NCI-H146 (cell line): ENCODE data around the gene PFDN1.

ENCODE experiments used
- DNase-seq: peaks from one replicate; lab custom pipeline; 2025; lab: John Stamatoyannopoulos, UW

The PFDN1 gene

GRCh38 chr5:140328036-140328764, 25.3 kb upstream of the PFDN1 start:
- DNase-seq = no peak

GRCh38 chr5:140327589-140327988, 24.7 kb upstream of the PFDN1 start:
- no peak for DNase-seq

GRCh38 chr5:140325486-140325885, 22.6 kb upstream of the PFDN1 start:
- DNase-seq = no peak

GRCh38 chr5:140324617-140325241, 21.8 kb upstream of the PFDN1 start:
- no peak for DNase-seq

GRCh38 chr5:140324041-140324600, 21.2 kb upstream of the PFDN1 start:
- no peak for DNase-seq

GRCh38 chr5:140322751-140323731, 20.1 kb upstream of the PFDN1 start:
- no peak for DNase-seq

- no peak for DNase-seq
Observed at GRCh38 chr5:140321796-140322195, 18.9 kb upstream of the PFDN1 start.

- DNase-seq = no peak
Observed at GRCh38 chr5:140319833-140320232, 16.9 kb upstream of the PFDN1 start.

- peak; percentile 61 for DNase-seq
Observed at GRCh38 chr5:140318792-140319191, 15.9 kb upstream of the PFDN1 start.

- no peak for DNase-seq
Observed at GRCh38 chr5:140317859-140318258, 15.0 kb upstream of the PFDN1 start.

- DNase-seq = no peak
Observed at GRCh38 chr5:140312791-140313189, 9.9 kb upstream of the PFDN1 start.

GRCh38 chr5:140312067-140312790, 9.3 kb upstream of the PFDN1 start:
- no peak for DNase-seq

GRCh38 chr5:140311011-140311467, 8.1 kb upstream of the PFDN1 start:
- no peak for DNase-seq

- no peak for DNase-seq
Observed at GRCh38 chr5:140310434-140310833, 7.5 kb upstream of the PFDN1 start.

- no peak for DNase-seq
Observed at GRCh38 chr5:140309706-140310249, 6.9 kb upstream of the PFDN1 start.

- no peak for DNase-seq
Observed at GRCh38 chr5:140305471-140305870, 2.6 kb upstream of the PFDN1 start.

- no peak for DNase-seq
Observed at GRCh38 chr5:140303966-140304365, 1.1 kb upstream of the PFDN1 start.

- DNase-seq = no peak
Observed at GRCh38 chr5:140301136-140301535, 1.8 kb downstream of the PFDN1 start.

- DNase-seq = no peak
Observed at GRCh38 chr5:140299056-140299455, 3.8 kb downstream of the PFDN1 start.

GRCh38 chr5:140298183-140298601, 4.7 kb downstream of the PFDN1 start:
- no peak for DNase-seq

GRCh38 chr5:140297283-140297682, 5.6 kb downstream of the PFDN1 start:
- no peak for DNase-seq
